ENCODE data around the gene HOXA5.

The HOXA5 gene

GRCh38 chr7:27104341-27105058 is 39.0 kb downstream of the HOXA5 start:
- no peak for TF ChIP-seq CTCF (IDR thresholded peaks at IDR 0.05; ENCODE audit: low read length)
- no peak for TF ChIP-seq EZH2 (optimal IDR thresholded peaks at IDR 0.05; ENCODE audit: low read depth, low read length)
- TF ChIP-seq EZH2phosphoT487 (IDR thresholded peaks at IDR 0.05; ENCODE audit: low read length), result no peak
- Histone ChIP-seq H2AFZ (ENCODE audit: low read length) (no peak overlapping the region), H3K79me2 (ENCODE audit: low read length) (no peaks in the 10 kb centered on the region), H3F3A (ENCODE audit: insufficient read depth, low read length) (no peaks in the 10 kb centered on the region), H3K27ac (ENCODE audit: low read length) (no peak overlapping the region), H3K4me3 (ENCODE audit: low read length) (no peak overlapping the region), H4K20me1 (ENCODE audit: insufficient read depth, low read length) (no peaks in the 10 kb centered on the region), H3K27me3 (replicated peaks; ENCODE audit: insufficient read depth, low read length) (peaks cover 44% of the 10 kb centered on the region), H3K9ac (ENCODE audit: low read length) (no peak overlapping the region), H3K9me2 (replicated peaks; ENCODE audit: insufficient read depth, low read length) (no peaks in the 10 kb centered on the region), H3K36me3 (replicated peaks; ENCODE audit: insufficient read depth, low read length) (no peaks in the 10 kb centered on the region), H3K4me1 (ENCODE audit: low read length) (no peaks in the 10 kb centered on the region), H3K4me2 (ENCODE audit: low read depth, low read length) (no peak overlapping the region), H3K9me3 (replicated peaks; ENCODE audit: insufficient read depth, low read length) (no peaks in the 10 kb centered on the region)
- DNase-seq, result no peak

GRCh38 chr7:27103489-27104226 is 39.8 kb downstream of the HOXA5 start:
- Histone ChIP-seq H3F3A (ENCODE audit: insufficient read depth, low read length) (no peaks in the 10 kb centered on the region), H3K4me1 (ENCODE audit: low read length) (no peaks in the 10 kb centered on the region), H3K27ac (ENCODE audit: low read length) (no peak overlapping the region), H3K4me2 (ENCODE audit: low read depth, low read length) (no peak overlapping the region), H4K20me1 (ENCODE audit: insufficient read depth, low read length) (no peaks in the 10 kb centered on the region), H3K9me3 (replicated peaks; ENCODE audit: insufficient read depth, low read length) (no peaks in the 10 kb centered on the region), H3K79me2 (ENCODE audit: low read length) (no peaks in the 10 kb centered on the region), H3K9me2 (replicated peaks; ENCODE audit: insufficient read depth, low read length) (no peaks in the 10 kb centered on the region), H3K9ac (ENCODE audit: low read length) (no peak overlapping the region), H3K36me3 (replicated peaks; ENCODE audit: insufficient read depth, low read length) (no peaks in the 10 kb centered on the region), H3K4me3 (ENCODE audit: low read length) (no peak overlapping the region), H3K27me3 (replicated peaks; ENCODE audit: insufficient read depth, low read length) (peaks cover 44% of the 10 kb centered on the region), H2AFZ (ENCODE audit: low read length) (no peak overlapping the region)
- TF ChIP-seq CTCF (IDR thresholded peaks at IDR 0.05; ENCODE audit: low read length), result no peak
- TF ChIP-seq EZH2 (optimal IDR thresholded peaks at IDR 0.05; ENCODE audit: low read depth, low read length), result no peak
- no peak for TF ChIP-seq EZH2phosphoT487 (IDR thresholded peaks at IDR 0.05; ENCODE audit: low read length)
- DNase-seq, result no peak

- H3K27me3 ChIP-seq (replicated peaks; ENCODE audit: insufficient read depth, low read length), result peaks cover 44% of the 10 kb centered on the region
Measured at GRCh38 chr7:27102581-27103442, 40.7 kb downstream of the HOXA5 start, which contains the start of gene HOXA2. Gene HOXA2 (minus strand): TSS chr7:27102683. CDS start chr7:27102500, 183 bp downstream.

More at GRCh38 chr7:27102581-27103442, 40.7 kb downstream of the HOXA5 start, which contains the start of gene HOXA2:
- H3K4me2 ChIP-seq (ENCODE audit: low read depth, low read length), result no peak within 1 kb of the TSS
- H3K36me3 ChIP-seq (replicated peaks; ENCODE audit: insufficient read depth, low read length), result no peaks in the 10 kb centered on the region
- TF ChIP-seq CTCF (IDR thresholded peaks at IDR 0.05; ENCODE audit: low read length) (no peak), EZH2 (optimal IDR thresholded peaks at IDR 0.05; ENCODE audit: low read depth, low read length) (no peak)
- H3K79me2 ChIP-seq (ENCODE audit: low read length), result no peaks in the 10 kb centered on the region
- H3K9ac ChIP-seq (ENCODE audit: low read length), result no peak within 1 kb of the TSS
- H4K20me1 ChIP-seq (ENCODE audit: insufficient read depth, low read length), result no peaks in the 10 kb centered on the region
- H3K9me2 ChIP-seq (replicated peaks; ENCODE audit: insufficient read depth, low read length), result no peaks in the 10 kb centered on the region
- no peaks in the 10 kb centered on the region for H3K9me3 ChIP-seq (replicated peaks; ENCODE audit: insufficient read depth, low read length)
- no peaks in the 10 kb centered on the region for H3K4me1 ChIP-seq (ENCODE audit: low read length)
- H3K4me3 ChIP-seq (ENCODE audit: low read length), result no peak within 1 kb of the TSS
- no peak within 1 kb of the TSS for H3K27ac ChIP-seq (ENCODE audit: low read length)
- H3F3A ChIP-seq (ENCODE audit: insufficient read depth, low read length), result no peaks in the 10 kb centered on the region
- no peak for DNase-seq
- H2AFZ ChIP-seq (ENCODE audit: low read length), result no peak within 1 kb of the TSS

Measured in MM.1S (cell line).